ENCODE measurements around the gene COX7A2. TPM values are rescaled to one million over a fixed set of nuclear protein-coding genes. Genes with fewer than 3 reads are reported as not detected.

COX7A2 gene, protein sequence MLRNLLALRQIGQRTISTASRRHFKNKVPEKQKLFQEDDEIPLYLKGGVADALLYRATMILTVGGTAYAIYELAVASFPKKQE
- 100 to 1,000 TPM; 397 to 403 TPM for total RNA-seq

DNA sequence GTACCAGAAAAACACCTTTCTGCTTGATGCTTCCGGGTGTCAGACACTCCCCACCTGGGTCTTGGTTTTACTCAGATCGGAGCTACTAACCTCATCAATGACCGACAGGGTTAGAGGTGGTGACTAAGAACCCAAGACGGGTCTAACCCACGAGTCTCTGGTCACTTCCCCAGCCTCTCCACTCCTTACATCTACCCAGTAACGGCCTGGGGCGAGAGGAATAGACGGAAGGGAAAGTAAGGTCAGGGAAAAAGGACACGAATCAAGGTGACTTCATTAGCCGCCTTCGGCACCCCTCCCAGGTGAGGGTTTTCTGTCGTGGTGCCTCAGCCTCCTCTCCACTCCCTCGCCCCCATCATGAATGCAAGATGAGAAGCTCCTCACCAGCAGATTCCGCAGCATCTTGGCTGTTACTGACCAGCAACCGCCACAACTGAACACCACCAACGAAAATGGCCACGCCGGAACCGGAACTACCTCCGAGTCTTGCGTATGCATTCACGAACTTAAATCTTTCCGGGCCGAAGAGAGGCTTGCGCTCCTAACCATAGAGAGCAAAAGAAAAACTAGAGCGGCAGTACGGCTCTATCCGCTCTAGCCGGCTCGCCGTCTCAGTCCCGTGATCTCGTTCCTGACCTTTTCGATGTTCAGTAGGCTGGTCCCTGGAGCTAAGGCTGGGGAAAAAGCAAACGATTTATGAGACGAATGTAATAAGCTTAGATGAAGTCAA is at the start of gene COX7A2:
Gene COX7A2 (minus strand): TSS at position 469 of the 730 bp plus-strand sequence. CDS start 67 bp downstream, at position 402.
- peaks cover 32% of the 10 kb centered on the region for H3K36me3 Mint-ChIP-seq (ENCODE audit: low read depth)
- ChIA-PET POLR2A (no interaction called here), CTCF (interaction anchor here (0.7 to 1.6 kb wide), 3 partner anchors 17 to 40 kb away, joined by 3 to 4 read pairs (median 3); partner anchors contain the start of gene TMEM30A)
- peak within 1 kb of the TSS; percentile 98 for H3K4me3 Mint-ChIP-seq
- peaks cover 29% of the 10 kb centered on the region for H3K4me1 Mint-ChIP-seq
- H3K27ac Mint-ChIP-seq = peak within 1 kb of the TSS; percentile 99
- DNase-seq = peak; percentile 91
- peaks cover 21% of the 10 kb centered on the region for H3K27me3 Mint-ChIP-seq
- H3K9me3 Mint-ChIP-seq = peaks cover 2% of the 10 kb centered on the region

DNA sequence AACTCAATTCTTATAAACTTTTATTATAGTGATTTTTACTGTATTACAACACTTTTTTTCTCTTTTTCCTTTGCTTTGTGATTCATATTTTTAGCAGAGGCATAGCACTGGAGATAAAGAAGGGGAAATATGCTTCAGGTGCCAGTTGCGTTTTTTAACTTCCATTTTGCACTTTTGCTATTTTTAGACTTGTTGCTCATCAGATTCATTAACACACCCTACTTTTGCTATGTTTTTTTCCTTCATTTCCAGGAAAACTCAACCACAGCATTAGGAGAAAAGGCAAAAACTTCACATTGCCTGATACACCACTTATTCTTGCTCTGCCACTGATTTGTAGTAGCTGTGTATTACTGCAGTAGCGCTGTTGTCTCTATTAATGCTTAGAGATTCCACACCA is 49.0 kb upstream of the COX7A2 start:
- Mint-ChIP-seq H3K4me1 (peaks cover 17% of the 10 kb centered on the region), H3K9me3 (no peaks in the 10 kb centered on the region), H3K36me3 (ENCODE audit: low read depth) (peaks cover 2% of the 10 kb centered on the region), H3K27me3 (no peaks in the 10 kb centered on the region), H3K4me3 (no peak overlapping the region), H3K27ac (no peak overlapping the region)
- POLR2A ChIA-PET = no interaction called here
- CTCF ChIA-PET = interaction anchor here (1.2 kb wide), 1 partner anchor 12 kb away, joined by 3 read pairs; no protein-coding TSS in a partner anchor
- no peak for DNase-seq

DNA sequence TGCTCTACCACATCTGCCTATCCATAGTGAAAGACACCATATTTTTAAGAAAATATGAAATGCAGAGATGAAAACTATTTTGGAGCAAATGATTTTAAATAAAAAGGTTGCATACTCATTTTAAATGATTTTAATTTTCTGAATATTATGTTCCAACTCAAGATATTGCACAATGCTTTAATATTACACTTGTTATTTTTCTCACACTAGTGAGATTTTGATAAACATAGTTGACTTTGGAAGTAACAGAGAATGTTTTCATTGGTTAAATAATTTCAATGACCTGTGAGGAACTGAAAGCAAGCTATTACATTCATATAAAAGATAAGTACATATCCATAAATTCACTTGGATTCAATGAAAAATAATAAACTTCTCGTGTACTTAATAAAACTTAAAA is 48.1 kb upstream of the COX7A2 start:
- Mint-ChIP-seq H3K27me3 (no peaks in the 10 kb centered on the region), H3K4me3 (no peak overlapping the region), H3K27ac (no peak overlapping the region), H3K4me1 (peaks cover 25% of the 10 kb centered on the region), H3K9me3 (no peaks in the 10 kb centered on the region), H3K36me3 (ENCODE audit: low read depth) (peaks cover 9% of the 10 kb centered on the region)
- ChIA-PET POLR2A (no interaction called here), CTCF (interaction anchor here (1.2 kb wide), 1 partner anchor 13 kb away, joined by 3 read pairs; no protein-coding TSS in a partner anchor)
- no peak for DNase-seq

DNA sequence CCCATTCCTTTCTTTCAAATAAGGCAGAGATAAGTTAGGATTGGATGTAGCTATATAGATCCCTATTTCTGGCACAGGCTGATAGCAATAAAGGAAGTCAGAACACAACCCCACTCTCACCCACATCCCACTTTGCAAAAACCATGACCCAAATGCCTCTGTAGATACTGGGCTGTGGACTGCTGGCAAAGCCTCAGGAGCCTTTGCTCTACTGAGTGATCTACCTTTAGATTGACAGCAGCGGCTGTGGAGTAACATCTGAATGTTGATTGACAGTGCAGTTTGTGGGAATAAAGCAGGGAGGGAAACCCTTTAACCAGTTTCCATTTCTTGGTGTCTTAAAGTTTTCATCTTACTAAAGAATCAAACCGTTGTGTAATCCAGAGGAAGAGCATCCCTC is 47.7 kb upstream of the COX7A2 start:
- Mint-ChIP-seq H3K4me3 (no peak overlapping the region), H3K9me3 (no peaks in the 10 kb centered on the region), H3K4me1 (peaks cover 29% of the 10 kb centered on the region), H3K27ac (no peak overlapping the region), H3K36me3 (ENCODE audit: low read depth) (peaks cover 10% of the 10 kb centered on the region), H3K27me3 (no peaks in the 10 kb centered on the region)
- POLR2A ChIA-PET = no interaction called here
- DNase-seq = no peak
- CTCF ChIA-PET = no interaction called here

DNA sequence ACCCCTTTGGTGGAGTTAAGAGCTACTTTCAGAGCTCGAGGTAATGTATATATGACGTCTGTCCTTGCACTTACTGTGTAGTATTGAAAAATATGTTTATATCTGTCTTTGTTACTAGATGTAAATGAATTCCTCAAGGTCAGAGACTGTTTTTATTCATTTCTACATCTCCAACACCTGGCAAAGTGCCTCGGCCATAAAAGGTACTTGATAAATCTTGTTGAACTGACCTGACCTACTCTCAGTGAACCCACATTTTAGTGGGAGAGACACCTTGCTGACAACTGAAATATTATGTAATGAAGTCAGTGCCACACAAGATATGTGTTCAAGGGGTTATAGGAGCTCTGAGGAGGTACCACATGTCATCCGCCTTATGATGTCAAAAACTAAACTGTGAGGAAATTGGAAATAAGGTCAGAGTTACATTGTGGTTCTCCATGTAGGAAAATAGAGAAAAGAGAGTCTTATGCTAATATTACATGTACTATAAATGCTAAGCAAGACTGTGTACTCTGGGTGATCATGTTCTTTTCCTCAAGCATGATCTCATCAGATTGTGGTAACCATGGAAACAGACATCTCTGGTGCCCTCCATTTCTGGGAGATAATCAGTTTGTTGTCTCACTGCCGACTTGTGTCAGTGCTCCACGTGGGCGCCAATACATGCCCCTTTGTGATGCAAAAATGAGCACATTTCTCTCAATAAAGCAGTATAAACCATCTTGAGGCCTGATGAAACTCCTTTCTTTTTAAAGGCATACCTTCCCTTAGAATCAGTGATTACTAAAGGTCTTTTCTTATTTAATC is 46.7 kb upstream of the COX7A2 start:
- CTCF ChIA-PET = interaction anchor here (0.6 kb wide), 1 partner anchor 94 kb away, joined by 3 read pairs; no protein-coding TSS in a partner anchor
- H3K27me3 Mint-ChIP-seq = no peaks in the 10 kb centered on the region
- peaks cover 30% of the 10 kb centered on the region for H3K4me1 Mint-ChIP-seq
- POLR2A ChIA-PET = no interaction called here
- H3K9me3 Mint-ChIP-seq = no peaks in the 10 kb centered on the region
- peaks cover 10% of the 10 kb centered on the region for H3K36me3 Mint-ChIP-seq (ENCODE audit: low read depth)
- no peak overlapping the region for H3K27ac Mint-ChIP-seq
- no peak for DNase-seq
- H3K4me3 Mint-ChIP-seq = no peak overlapping the region

DNA sequence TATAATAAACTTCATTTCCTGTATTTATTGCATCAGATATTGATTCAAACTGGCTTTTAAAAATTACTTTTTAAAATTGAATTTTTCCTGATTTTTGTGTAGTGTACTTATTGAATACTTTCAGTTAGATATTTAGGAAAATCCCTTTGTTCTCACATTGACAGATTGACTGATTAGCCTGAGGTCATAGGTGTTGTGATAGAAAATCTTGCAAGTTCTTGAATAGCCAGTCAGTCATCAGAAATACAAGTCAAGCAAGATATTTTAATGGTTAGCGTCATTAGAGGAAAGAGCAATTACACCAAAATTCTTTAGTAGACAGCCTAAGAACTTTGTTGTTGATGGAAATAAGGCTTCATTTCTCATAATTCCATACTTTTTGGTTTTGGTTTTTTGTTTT is 44.4 kb upstream of the COX7A2 start:
- CTCF ChIA-PET = no interaction called here
- H3K27ac Mint-ChIP-seq = no peak overlapping the region

DNA sequence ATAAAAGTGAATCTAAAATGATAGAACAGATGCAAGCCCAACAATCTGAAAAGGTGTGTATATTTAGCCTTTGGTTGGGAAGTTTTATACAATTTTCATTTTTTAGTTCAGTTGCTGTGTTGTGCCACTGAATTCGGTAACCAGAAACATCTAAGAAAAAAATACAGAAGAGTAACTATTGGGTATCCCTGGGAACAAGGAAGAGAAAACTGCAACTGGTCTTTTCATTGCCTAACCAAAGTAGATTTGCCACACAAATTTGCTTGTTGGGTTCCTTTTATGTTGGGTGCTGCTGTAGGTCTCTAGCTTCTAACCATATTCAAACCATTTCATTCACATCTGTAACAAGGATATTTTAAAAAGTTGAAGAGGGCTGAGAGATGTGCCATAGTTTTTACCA is 43.8 kb upstream of the COX7A2 start:
- H3K4me3 Mint-ChIP-seq = no peak overlapping the region
- CTCF ChIA-PET = no interaction called here

More for the DNA sequence above, 44.4 kb upstream of the COX7A2 start:
- H3K4me3 Mint-ChIP-seq = no peak overlapping the region
- no peak for DNase-seq
- no peaks in the 10 kb centered on the region for H3K9me3 Mint-ChIP-seq
- H3K36me3 Mint-ChIP-seq (ENCODE audit: low read depth) = peaks cover 10% of the 10 kb centered on the region
- H3K4me1 Mint-ChIP-seq = peaks cover 30% of the 10 kb centered on the region
- POLR2A ChIA-PET = no interaction called here
- H3K27me3 Mint-ChIP-seq = no peaks in the 10 kb centered on the region

DNA sequence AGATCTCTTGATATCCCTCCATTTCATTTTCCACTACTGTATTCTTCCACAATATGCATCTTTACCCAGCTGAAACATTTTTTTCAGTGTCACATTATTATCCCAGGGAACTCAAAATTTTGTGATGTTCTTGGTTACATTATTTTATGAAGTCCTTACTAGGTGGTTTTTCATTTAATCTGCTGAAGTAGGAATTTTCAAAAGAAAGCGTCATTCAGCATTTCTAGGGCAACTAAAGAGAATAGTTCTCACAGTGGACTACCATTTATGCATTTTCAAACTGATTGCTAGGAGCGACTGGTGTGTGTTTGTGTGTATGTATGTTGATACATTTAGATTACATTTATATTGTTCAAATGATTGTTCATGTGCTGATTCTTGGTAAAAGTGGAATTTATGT is 43.4 kb upstream of the COX7A2 start:
- H3K9me3 Mint-ChIP-seq = no peaks in the 10 kb centered on the region
- CTCF ChIA-PET = no interaction called here
- H3K27me3 Mint-ChIP-seq = no peaks in the 10 kb centered on the region
- H3K27ac Mint-ChIP-seq = peak overlapping the region; percentile 19
- no peak overlapping the region for H3K4me3 Mint-ChIP-seq
- peaks cover 10% of the 10 kb centered on the region for H3K36me3 Mint-ChIP-seq (ENCODE audit: low read depth)
- H3K4me1 Mint-ChIP-seq = peaks cover 33% of the 10 kb centered on the region
- POLR2A ChIA-PET = no interaction called here
- DNase-seq = no peak

More for the DNA sequence above, 43.8 kb upstream of the COX7A2 start:
- H3K9me3 Mint-ChIP-seq = no peaks in the 10 kb centered on the region
- no peak for DNase-seq
- peaks cover 29% of the 10 kb centered on the region for H3K4me1 Mint-ChIP-seq
- peaks cover 10% of the 10 kb centered on the region for H3K36me3 Mint-ChIP-seq (ENCODE audit: low read depth)
- H3K27ac Mint-ChIP-seq = peak overlapping the region; percentile 15
- POLR2A ChIA-PET = no interaction called here
- no peaks in the 10 kb centered on the region for H3K27me3 Mint-ChIP-seq

DNA sequence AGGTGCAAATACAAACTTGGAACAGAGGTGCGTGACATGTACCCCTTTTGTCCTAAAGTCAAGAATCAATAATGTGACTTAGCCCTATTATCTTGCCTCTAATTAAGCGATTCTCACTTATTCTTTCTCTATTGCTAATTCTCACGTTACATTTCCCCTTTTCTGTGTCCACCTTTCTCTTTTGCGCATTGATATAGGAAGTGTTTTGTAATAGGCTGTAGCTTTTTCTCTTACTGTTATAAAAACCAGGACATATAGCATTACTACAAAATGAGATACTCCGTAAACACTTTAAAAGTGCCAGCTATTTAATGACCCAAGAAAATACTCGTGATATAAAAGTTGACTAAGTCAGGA is 41.7 kb upstream of the COX7A2 start:
- Mint-ChIP-seq H3K4me1 (peaks cover 39% of the 10 kb centered on the region), H3K27me3 (no peaks in the 10 kb centered on the region), H3K4me3 (no peak overlapping the region), H3K36me3 (ENCODE audit: low read depth) (peaks cover 10% of the 10 kb centered on the region), H3K27ac (no peak overlapping the region), H3K9me3 (no peaks in the 10 kb centered on the region)
- POLR2A ChIA-PET = no interaction called here
- CTCF ChIA-PET = no interaction called here
- no peak for DNase-seq

DNA sequence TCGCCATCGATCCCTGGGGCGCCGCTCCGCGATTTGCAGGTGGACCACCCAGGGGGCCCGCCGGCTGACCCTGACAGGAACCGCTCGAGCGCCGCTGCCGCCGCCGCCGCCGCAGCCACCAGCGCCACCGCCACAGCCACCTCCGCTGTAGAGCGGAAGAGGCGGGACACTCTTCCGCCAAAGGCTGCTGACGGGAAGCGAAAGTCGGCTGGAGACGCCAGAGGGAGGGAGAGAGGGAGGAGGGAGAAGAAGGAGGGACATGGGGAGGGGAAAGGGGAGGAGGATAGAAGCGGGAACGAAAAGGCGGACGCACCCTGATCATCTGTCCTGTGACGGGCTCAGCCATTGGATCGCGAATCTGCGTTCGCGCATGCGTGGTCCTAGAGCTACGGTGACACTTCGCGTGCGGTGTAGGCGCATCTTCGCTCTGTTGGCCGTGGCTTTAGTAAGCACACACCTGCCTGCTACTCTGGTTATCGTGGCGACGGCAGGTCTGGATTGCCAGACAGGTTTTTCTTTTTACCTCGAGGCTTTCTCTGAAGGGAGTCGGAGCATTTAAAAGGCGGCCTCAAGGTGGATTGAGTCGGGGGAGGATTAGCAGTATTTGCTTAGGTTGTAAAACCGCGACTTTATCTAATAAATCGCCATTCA is 41.2 kb upstream of the COX7A2 start, which contains the start of gene TMEM30A:
Gene TMEM30A (minus strand): TSS at position 161 of the 651 bp plus-strand sequence. CDS start 154 bp downstream, at position 7.
- Mint-ChIP-seq H3K4me3 (no peak within 1 kb of the TSS), H3K36me3 (ENCODE audit: low read depth) (peaks cover 10% of the 10 kb centered on the region), H3K27me3 (no peaks in the 10 kb centered on the region), H3K4me1 (peaks cover 41% of the 10 kb centered on the region), H3K27ac (no peak within 1 kb of the TSS), H3K9me3 (no peaks in the 10 kb centered on the region)
- DNase-seq = peak; percentile 98
- ChIA-PET CTCF (interaction anchor here (0.6 to 1.6 kb wide), 3 partner anchors 24 to 1900 kb away, joined by 3 to 4 read pairs (median 3); no protein-coding TSS in a partner anchor), POLR2A (interaction anchor here (0.6 kb wide), 1 partner anchor 415 kb away, joined by 3 read pairs; no protein-coding TSS in a partner anchor)

DNA sequence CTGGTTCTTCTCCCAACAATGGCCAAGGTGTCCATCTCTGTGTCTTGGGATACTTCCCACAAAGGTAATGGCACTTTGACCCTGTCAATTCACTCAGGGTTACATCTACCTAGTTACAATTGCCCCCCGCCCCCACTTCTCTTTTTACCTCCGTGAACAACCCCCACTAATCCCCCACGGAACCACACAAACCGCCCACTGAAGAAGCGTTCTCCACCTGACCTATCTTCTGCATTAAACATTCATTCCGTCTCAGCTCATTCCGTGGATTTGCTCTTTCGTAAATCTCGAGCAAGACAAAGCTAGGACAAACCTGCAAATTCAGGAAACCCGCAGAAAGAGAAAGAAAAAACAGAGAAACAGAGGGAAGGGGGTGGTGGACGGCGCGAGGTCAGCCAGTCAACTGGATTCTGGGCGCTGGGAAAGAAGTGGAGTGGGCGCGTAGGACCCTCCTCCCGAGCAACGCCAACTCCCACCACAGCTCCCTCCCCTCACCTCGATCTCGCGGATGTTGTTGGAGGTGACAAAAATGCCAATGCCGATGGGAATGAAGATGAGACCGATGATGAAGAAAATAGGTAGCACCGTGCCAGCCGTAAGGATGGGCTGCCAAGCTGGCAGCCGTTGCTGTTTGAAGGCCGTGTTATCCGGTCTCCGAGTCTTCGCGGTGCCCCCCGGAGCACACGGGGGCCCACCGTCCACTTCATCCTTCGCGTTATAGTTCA is 40.5 kb upstream of the COX7A2 start:
- Mint-ChIP-seq H3K27ac (no peak overlapping the region), H3K4me1 (peaks cover 45% of the 10 kb centered on the region), H3K4me3 (no peak overlapping the region), H3K27me3 (no peaks in the 10 kb centered on the region), H3K36me3 (ENCODE audit: low read depth) (peaks cover 10% of the 10 kb centered on the region), H3K9me3 (no peaks in the 10 kb centered on the region)
- ChIA-PET CTCF (interaction anchor here (0.6 to 1.6 kb wide), 6 partner anchors 8 to 1900 kb away, joined by 3 to 4 read pairs (median 3); no protein-coding TSS in a partner anchor), POLR2A (interaction anchor here (0.6 kb wide), 1 partner anchor 415 kb away, joined by 3 read pairs; no protein-coding TSS in a partner anchor)
- peak; percentile 35 for DNase-seq

DNA sequence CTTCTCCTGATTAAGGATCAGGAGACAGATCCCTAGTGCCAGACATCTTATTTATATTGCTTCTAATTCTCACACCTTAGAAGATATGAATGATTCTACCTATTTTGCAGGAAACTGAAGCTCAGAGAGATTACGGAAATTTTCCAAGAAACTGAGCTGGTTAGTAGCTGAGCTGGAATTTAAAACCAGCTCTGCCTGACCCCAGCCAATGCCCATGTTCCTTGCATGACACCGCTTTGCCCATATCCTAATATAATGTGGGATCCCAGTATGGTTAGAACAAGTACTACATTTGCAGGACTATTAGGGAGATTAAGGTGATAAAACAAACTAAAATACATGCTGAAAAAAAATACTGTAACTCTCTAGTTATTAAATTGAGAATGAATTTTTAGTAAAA is 39.1 kb upstream of the COX7A2 start:
- no peaks in the 10 kb centered on the region for H3K9me3 Mint-ChIP-seq
- H3K4me1 Mint-ChIP-seq = peaks cover 48% of the 10 kb centered on the region
- H3K27me3 Mint-ChIP-seq = no peaks in the 10 kb centered on the region
- H3K36me3 Mint-ChIP-seq (ENCODE audit: low read depth) = peaks cover 17% of the 10 kb centered on the region
- H3K27ac Mint-ChIP-seq = no peak overlapping the region
- DNase-seq = no peak
- no peak overlapping the region for H3K4me3 Mint-ChIP-seq
- ChIA-PET POLR2A (no interaction called here), CTCF (no interaction called here)

Data from activated CD4-positive, alpha-beta T cell treated with anti-CD3 and anti-CD28 coated beads, Interleukin-2, amount 10 ng/mL, durations not matched to agents 7 days and 5 days (primary cell).